Fibroblast of the aortic adventitia (primary cell): ENCODE measurements around the gene FLNB. TPM values are rescaled to one million over a fixed set of nuclear protein-coding genes. Genes with fewer than 3 reads are reported as not detected.
A peak's percentile ranks its signal among the peaks of the same experiment; 100 is the strongest.

Source experiments
- DNase-seq: peaks from one replicate; pipeline ENCODE4 v3.0.0-alpha.2; 2010; ENCODE audit warnings: low read depth
- H3K4me3 ChIP-seq: 2 replicates; pipeline ENCODE4 v1.5.1; 2011; ENCODE audit warnings: low read depth, mild to moderate bottlenecking, control low read depth, low read length, moderate library complexity
- CTCF ChIP-seq: IDR thresholded peaks from 2 replicates; pipeline ENCODE4 v1.5.1; 2011; ENCODE audit warnings: mild to moderate bottlenecking, low read length, control low read depth, inconsistent platforms; ENCODE audit not compliant: insufficient read depth
- total RNA-seq: library from RNA; depleted of rRNA; stranded (reverse); fragments of >200 nt; gene quantifications from 2 replicates; pipeline ENCODE4 v1.2.3, GENCODE V29; 2012; ENCODE audit warnings: low replicate concordance

The FLNB gene
- total RNA-seq, 1 donor, result 69.0 TPM

GRCh38 chr3:58167431-58168351 lies 159.5 kb downstream of the FLNB start:
- peak; percentile 84 for DNase-seq
- H3K4me3 ChIP-seq, result no peak overlapping the region
- TF ChIP-seq CTCF, result peak; percentile 100

- no peak for DNase-seq
- no peak for TF ChIP-seq CTCF
- H3K4me3 ChIP-seq, result no peak overlapping the region
Observed at GRCh38 chr3:58168498-58168897, 160.3 kb downstream of the FLNB start.

GRCh38 chr3:58169371-58169770 lies 161.1 kb downstream of the FLNB start:
- DNase-seq, result no peak
- TF ChIP-seq CTCF, result no peak
- H3K4me3 ChIP-seq, result no peak overlapping the region

GRCh38 chr3:58170376-58170775 lies 162.2 kb downstream of the FLNB start:
- no peak for DNase-seq
- no peak for TF ChIP-seq CTCF
- no peak overlapping the region for H3K4me3 ChIP-seq

GRCh38 chr3:58171126-58171525 lies 162.9 kb downstream of the FLNB start:
- no peak for TF ChIP-seq CTCF

GRCh38 chr3:58173029-58173668 lies 164.9 kb downstream of the FLNB start:
- DNase-seq, result no peak
- no peak for TF ChIP-seq CTCF
- H3K4me3 ChIP-seq, result no peak overlapping the region

More at GRCh38 chr3:58171126-58171525, 162.9 kb downstream of the FLNB start:
- H3K4me3 ChIP-seq, result no peak overlapping the region
- DNase-seq, result no peak
